Neutrophil (primary cell): ENCODE measurements around the gene SLC30A10.
"Not testable (repeated sequence)": the region's sequence is repeated elsewhere in the genome, so short reads cannot be mapped to it uniquely, and the experiment has no call there.

Experiments
- H3K27ac ChIP-seq: fragments of 200-600 bp; sonication (generic); 2 replicates; pipeline ENCODE4 v1.5.1; 2016; ENCODE audit warnings: mild to moderate bottlenecking, moderate library complexity
- H3K27me3 ChIP-seq: fragments of 200-600 bp; sonication (generic); 2 replicates; pipeline ENCODE4 v1.6.0; 2016; ENCODE audit warnings: mild to moderate bottlenecking
- H3K36me3 ChIP-seq: fragments of 200-600 bp; sonication (generic); 2 replicates; pipeline ENCODE4 v1.5.1; 2017
- H3K4me1 ChIP-seq, 2 experiments: fragments of 200-600 bp in 1 of 2; sonication (generic) in 1 of 2; 1 replicate in 1 of 2; 2 replicates in 1 of 2; pipeline versions ENCODE4 v1.5.1 to v1.6.1; 2013 to 2016; ENCODE audit warnings: low read depth in 1 of 2, low read length in 1 of 2, mild to moderate bottlenecking in 1 of 2, moderate library complexity in 1 of 2; ENCODE audit not compliant: control insufficient read depth in 1 of 2, insufficient read depth in 1 of 2
- H3K4me3 ChIP-seq, 2 experiments: fragments of 200-600 bp in 1 of 2; sonication (generic) in 1 of 2; 1 replicate in 1 of 2; 2 replicates in 1 of 2; pipeline ENCODE4 v1.5.1; 2013 to 2016; ENCODE audit warnings: low read depth in 1 of 2, low read length in 1 of 2, mild to moderate bottlenecking in 1 of 2, moderate library complexity in 1 of 2
- H3K9me3 ChIP-seq: fragments of 200-600 bp; sonication (generic); 2 replicates; pipeline ENCODE4 v1.5.1; 2016
- TF ChIP-seq, protein P1 (sequence below): fragments of 200-600 bp; sonication (generic); IDR thresholded peaks from 2 replicates; pipeline ENCODE4 v1.5.1; 2016; ENCODE audit warnings: antibody characterized with exemption

Gene SLC30A10

GRCh38 chr1:219954052-219954451 is 25.7 kb upstream of the SLC30A10 start:
- TF ChIP-seq, protein P1, sequence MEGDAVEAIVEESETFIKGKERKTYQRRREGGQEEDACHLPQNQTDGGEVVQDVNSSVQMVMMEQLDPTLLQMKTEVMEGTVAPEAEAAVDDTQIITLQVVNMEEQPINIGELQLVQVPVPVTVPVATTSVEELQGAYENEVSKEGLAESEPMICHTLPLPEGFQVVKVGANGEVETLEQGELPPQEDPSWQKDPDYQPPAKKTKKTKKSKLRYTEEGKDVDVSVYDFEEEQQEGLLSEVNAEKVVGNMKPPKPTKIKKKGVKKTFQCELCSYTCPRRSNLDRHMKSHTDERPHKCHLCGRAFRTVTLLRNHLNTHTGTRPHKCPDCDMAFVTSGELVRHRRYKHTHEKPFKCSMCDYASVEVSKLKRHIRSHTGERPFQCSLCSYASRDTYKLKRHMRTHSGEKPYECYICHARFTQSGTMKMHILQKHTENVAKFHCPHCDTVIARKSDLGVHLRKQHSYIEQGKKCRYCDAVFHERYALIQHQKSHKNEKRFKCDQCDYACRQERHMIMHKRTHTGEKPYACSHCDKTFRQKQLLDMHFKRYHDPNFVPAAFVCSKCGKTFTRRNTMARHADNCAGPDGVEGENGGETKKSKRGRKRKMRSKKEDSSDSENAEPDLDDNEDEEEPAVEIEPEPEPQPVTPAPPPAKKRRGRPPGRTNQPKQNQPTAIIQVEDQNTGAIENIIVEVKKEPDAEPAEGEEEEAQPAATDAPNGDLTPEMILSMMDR: no peak
- H3K9me3 ChIP-seq: no peaks in the 10 kb centered on the region
- H3K4me3 ChIP-seq: no peak overlapping the region
- no peak overlapping the region for H3K27ac ChIP-seq
- H3K4me1 ChIP-seq: no peaks in the 10 kb centered on the region
- peaks cover 15% of the 10 kb centered on the region for H3K27me3 ChIP-seq
- H3K36me3 ChIP-seq: no peaks in the 10 kb centered on the region

GRCh38 chr1:219952361-219952760 is 24.0 kb upstream of the SLC30A10 start:
- peaks cover 12% of the 10 kb centered on the region for H3K27me3 ChIP-seq
- H3K4me3 ChIP-seq: no peak overlapping the region
- no peaks in the 10 kb centered on the region for H3K9me3 ChIP-seq
- H3K36me3 ChIP-seq: no peaks in the 10 kb centered on the region
- no peak overlapping the region for H3K27ac ChIP-seq
- H3K4me1 ChIP-seq: no peaks in the 10 kb centered on the region
- TF ChIP-seq, protein P1: no peak

- peaks cover 22% of the 10 kb centered on the region for H3K27me3 ChIP-seq
- H3K4me3 ChIP-seq, H3K27ac ChIP-seq, H3K9me3 ChIP-seq, H3K36me3 ChIP-seq, H3K4me1 ChIP-seq: not testable (repeated sequence)
Observed at GRCh38 chr1:219949227-219949626, 20.9 kb upstream of the SLC30A10 start.

GRCh38 chr1:219948766-219949165 is 20.4 kb upstream of the SLC30A10 start:
- not testable (repeated sequence) for H3K9me3 ChIP-seq, H3K4me3 ChIP-seq, H3K36me3 ChIP-seq, H3K4me1 ChIP-seq, H3K27ac ChIP-seq
- H3K27me3 ChIP-seq: peaks cover 17% of the 10 kb centered on the region

- no peaks in the 10 kb centered on the region for H3K4me1 ChIP-seq
- no peak overlapping the region for H3K4me3 ChIP-seq
- H3K27me3 ChIP-seq: peaks cover 24% of the 10 kb centered on the region
- H3K9me3 ChIP-seq: no peaks in the 10 kb centered on the region
- H3K27ac ChIP-seq: no peak overlapping the region
- no peaks in the 10 kb centered on the region for H3K36me3 ChIP-seq
- TF ChIP-seq, protein P1: no peak
Observed at GRCh38 chr1:219945795-219946194, 17.4 kb upstream of the SLC30A10 start.

GRCh38 chr1:219941179-219942118 is 13.1 kb upstream of the SLC30A10 start:
- H3K36me3 ChIP-seq: no peaks in the 10 kb centered on the region
- H3K27ac ChIP-seq: no peak overlapping the region
- H3K27me3 ChIP-seq: peaks cover 32% of the 10 kb centered on the region
- no peaks in the 10 kb centered on the region for H3K4me1 ChIP-seq
- TF ChIP-seq, protein P1: no peak
- H3K9me3 ChIP-seq: no peaks in the 10 kb centered on the region
- no peak overlapping the region for H3K4me3 ChIP-seq
